Superior temporal gyrus (tissue), 1 donor: ENCODE results near the gene FBXO36.

Experiments used
- DNase-seq: peaks from one replicate; pipeline ENCODE4 v3.0.0-alpha.2; 2016; ENCODE audit errors: extremely low spot score

Gene FBXO36

DNA sequence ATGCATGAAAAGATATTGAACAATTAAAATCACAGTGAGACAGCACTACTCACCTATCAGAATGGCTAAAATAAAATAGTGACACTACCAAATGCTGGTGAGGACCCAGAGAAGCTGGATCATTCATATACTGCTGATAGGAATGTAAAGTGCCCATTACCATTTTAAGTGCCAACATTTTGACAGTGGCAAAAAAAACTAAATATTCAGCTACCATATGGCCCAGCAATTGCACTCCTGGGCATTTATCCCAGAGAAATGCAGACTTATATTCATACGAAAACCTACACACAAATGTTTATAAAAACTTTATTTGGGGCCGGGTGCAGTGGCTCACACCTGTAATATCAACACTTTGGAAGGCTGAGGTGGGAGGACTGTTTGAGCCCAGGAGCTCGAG is 47.6 kb downstream of the FBXO36 start:
- DNase-seq, result no peak

DNA sequence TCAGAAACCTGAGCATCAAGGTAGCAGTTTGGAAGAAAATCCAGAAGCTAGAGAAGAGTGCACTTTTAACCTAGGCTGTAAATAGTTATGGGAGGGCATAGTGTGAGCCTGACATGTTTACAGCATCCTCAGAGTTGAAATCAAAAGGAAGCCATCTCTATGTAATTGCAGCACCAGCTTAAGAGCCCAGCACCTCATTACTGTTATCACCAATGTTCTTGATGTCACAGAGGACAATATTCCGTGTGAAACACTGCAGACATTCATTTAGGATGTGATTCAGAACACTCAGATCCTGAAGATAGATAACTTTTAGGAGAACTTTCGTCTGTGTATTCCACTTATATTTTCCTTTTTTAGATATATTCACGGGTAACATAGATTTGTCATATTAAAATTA is 48.1 kb downstream of the FBXO36 start:
- DNase-seq, result no peak

DNA sequence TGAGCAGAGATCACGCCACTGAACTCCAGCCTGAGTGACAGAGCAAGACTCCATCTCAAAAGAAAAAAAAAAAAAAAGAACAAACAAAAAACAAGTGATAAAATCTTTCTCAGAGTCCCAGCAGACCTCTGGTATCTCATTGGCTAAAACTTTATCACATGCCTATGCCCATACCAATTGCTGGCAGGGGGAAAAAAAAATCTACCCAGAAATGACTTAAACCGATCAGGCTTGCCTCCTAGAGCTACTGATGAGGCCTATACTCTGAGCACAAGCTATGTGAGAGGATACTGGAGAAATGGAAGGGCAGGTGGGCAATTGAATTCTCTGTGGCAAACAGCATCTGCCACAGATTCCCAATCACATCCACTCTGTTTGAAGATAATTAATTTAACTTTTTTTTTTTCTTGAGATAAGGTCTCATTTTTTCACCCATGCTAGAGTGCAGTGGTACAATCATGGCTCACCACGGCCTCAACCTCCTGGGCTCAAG is 49.0 kb downstream of the FBXO36 start:
- no peak for DNase-seq

GRCh38 chr2:229974266-229974665 is 52.0 kb downstream of the FBXO36 start:
- DNase-seq, result no peak

DNA sequence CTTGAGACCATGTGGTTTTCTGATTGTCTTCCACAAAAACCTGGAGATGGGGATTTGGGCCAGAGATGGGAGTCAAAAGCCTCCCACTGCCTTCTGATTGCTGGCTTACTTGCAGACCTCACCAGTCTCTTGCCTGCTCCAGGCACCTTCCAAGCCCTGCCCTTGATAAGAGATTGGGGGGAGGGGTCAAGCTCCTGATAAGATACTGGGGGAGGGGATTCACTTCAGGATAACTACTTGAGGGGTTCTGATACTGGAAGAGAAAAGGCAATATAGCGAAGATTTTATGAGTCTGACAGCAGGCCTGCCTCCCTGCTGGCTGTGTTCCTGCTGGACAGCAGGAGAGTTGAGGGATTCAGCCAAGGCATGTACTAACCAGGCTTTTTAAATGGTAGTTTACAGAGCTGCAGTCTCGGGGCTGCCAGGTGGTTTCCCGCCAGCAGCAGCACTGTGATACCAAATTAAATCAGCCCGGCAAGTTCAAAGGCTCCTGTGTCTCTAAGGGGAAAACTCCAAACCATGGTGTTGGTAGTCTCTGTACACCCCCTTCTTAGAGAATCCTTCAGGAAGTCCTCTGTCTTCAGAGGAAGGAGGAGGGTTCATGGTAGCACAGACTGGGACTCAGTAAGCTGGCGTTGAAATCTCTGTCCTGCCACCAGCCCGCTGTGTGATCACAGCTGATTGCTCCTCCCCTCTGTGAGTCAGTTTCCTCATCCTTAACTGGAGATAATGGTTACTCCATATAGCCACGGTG is 58.3 kb downstream of the FBXO36 start:
- peak; percentile 48 for DNase-seq

- DNase-seq, result no peak
Measured at GRCh38 chr2:229993236-229993635, 70.9 kb downstream of the FBXO36 start.

- no peak for DNase-seq
Measured at GRCh38 chr2:229996320-229996719, 74.0 kb downstream of the FBXO36 start.

DNA sequence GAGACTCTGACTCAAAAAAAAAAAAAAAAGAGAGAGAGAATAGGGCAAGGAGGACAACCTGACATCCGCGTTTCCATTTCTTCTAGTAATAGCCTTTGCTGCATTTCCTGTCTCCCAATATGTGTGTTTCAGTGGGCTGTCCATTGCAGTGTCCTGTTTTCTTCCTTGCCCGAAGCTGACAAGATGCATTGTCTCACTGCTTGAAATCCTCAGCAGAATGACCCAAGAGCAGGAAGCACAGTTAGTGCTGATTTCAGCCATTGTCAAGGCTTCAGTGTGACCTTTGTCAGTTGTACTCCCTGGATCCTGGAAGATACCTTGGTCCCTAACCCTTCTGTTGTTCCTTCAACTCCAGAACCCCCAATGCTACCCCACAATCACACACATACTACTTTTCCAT is 75.3 kb downstream of the FBXO36 start:
- DNase-seq, result no peak

GRCh38 chr2:230000118-230000841 is 78.0 kb downstream of the FBXO36 start:
- no peak for DNase-seq

DNA sequence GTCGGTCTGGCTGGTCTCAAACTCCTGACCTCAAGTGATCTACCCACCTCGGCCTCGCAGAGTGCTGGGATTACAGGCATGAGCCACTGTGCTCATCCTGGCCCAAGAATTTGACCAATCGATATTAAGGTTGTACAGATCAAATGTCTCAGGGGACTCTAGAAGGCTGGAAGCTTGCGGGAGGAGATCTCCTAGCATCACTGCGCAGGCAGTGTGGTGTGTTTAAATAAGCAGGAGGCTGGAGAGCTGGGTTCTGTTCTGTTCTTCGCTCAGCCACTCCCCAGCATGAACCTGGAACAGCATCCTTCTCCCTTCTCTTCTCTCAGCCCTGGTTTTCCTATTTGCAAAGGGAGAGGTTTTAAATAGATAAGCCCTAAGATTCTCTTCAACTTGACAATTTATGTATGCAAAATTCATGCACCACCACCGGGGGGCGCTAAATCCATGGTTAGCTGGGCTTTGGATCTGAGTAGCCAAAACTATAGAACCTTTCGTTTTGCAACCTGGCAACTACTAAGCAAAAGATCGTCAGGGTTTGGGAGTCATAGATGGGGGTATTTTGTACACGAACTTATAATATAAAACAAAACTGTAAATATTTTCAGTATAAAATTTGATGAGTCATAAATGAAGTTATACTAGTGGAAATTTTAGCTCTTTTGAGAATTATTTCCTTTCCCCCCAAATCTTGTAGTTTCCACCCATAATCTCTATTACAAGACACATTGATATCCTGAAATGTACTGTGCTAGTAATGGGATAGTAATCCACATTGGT is 85.8 kb downstream of the FBXO36 start:
- peak; percentile 87 for DNase-seq

DNA sequence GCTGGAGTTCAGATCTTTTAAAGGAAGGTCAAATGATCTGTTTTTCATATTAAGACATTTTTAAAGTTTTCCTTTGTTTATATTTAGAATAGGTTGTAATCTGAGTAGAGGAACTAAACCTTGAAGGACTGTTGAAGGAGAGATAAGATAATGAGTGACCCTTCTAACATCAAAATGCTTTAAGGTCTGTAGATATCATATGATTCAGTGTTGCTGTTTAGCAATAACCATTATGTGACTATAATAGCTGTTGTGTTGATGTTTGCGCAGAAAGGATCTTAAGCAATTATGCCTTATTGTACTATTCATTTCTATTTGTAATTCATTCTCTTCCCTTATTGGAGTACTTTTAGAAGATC is 86.4 kb downstream of the FBXO36 start:
- DNase-seq, result no peak

DNA sequence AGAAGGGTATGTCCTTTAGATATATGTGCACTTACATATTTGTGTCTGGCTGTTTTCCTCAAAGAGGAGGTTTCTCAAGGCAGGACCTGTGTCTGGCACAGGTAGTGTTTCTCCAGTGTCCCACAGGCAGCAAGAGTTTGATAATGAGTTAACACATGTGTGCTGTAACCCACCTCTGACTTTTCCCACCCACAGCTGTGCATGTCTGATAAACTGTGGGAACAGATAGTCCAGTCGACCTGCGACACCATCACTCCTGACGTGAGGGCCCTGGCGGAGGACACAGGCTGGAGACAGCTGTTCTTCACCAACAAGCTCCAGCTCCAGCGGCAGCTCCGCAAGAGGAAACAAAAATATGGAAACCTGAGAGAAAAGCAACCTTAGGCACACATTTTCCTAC is 88.2 kb downstream of the FBXO36 start:
- no peak for DNase-seq

GRCh38 chr2:230011617-230012016 is 89.3 kb downstream of the FBXO36 start:
- no peak for DNase-seq

- no peak for DNase-seq
Measured at GRCh38 chr2:230012267-230012884, 90.1 kb downstream of the FBXO36 start.

DNA sequence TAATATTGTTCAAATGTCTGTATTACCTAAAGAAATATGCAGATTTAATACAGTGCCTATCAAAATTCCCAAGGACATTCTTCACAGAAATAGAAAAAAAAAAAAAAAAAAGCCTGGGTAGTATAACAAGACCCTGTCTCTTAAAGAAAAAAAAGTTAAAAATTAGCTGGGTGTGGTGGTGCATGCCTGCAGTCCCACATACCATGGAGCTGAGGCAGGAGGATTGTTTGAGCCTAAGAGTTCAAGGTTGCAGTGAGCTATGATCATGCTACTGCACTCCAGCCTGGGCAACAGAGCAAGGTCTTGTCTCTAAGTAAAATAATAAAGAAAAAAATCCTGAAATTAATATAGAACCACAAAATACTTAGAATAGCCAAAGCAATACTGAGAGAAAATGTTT is 94.5 kb downstream of the FBXO36 start:
- no peak for DNase-seq

GRCh38 chr2:230018153-230018552 is 95.8 kb downstream of the FBXO36 start:
- DNase-seq, result no peak

- DNase-seq, result no peak
Measured at GRCh38 chr2:230019742-230020141, 97.4 kb downstream of the FBXO36 start.

DNA sequence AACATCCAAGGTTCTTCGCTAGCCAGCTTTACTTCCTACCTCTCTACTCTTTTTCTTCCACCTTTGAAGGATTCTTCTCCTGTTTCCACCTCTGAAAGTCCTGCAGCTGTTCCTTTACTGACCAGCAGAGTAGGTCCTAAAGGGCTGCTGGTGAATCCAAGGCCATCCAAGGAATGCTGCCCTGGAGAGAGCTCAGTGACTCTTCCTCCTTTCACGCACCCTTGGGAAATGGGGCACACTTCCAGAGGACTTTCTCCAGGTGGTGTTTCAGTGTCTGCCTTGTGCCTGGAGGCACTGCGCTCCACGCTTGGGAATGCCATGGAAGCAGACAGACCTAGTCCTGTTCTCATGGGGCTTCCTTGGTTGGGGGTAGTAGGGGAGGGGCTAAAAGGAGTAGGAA is 101.0 kb downstream of the FBXO36 start:
- no peak for DNase-seq

GRCh38 chr2:230042195-230042594 is 119.9 kb downstream of the FBXO36 start:
- DNase-seq, result no peak

- DNase-seq, result no peak
Measured at GRCh38 chr2:230043025-230043424, 120.7 kb downstream of the FBXO36 start.

- DNase-seq, result no peak
Measured at GRCh38 chr2:230043461-230043860, 121.2 kb downstream of the FBXO36 start.

GRCh38 chr2:230046491-230046890 is 124.2 kb downstream of the FBXO36 start:
- no peak for DNase-seq
